Upper lobe of left lung (tissue), 6 donors: ENCODE measurements around the gene TBC1D17. TPM values are rescaled to one million over a fixed set of nuclear protein-coding genes. Genes with fewer than 3 reads are reported as not detected.

ENCODE experiments used
- small RNA-seq, 4 donors: library from RNA; depleted of rRNA; stranded (forward); fragments of <200 nt; gene quantifications; one replicate each; pipeline ENCODE3, GENCODE V24; 2016
- total RNA-seq, 6 donors: library from RNA; depleted of rRNA in 4 of 6; stranded (reverse); fragments of >200 nt in 4 of 6; gene quantifications; one replicate each; pipeline versions ENCODE4 v1.1.0 to v1.2.1, GENCODE V29; 2016 to 2021
- donor health status: DM: no; HTN: no; CAD: no; lungs with moderate emphysema.
- donor health status: DM: no; HTN: yes; CAD: no; lungs with severe emphysema.

TBC1D17 gene
- total RNA-seq, 6 donors from 2014 or later = 22.9 to 140 (median 61.2) TPM

Small RNA genes lying within 50 kb of the gene (small RNA-seq; reads per million reads assigned to genes)
- gene MIR4749 = 0 reads per million in 4 donors

Other genes with a start within 250 kb of the TBC1D17 start
- gene RRAS, start 237.6 kb upstream of the TBC1D17 start, total RNA-seq = 100 to 1,000 TPM in 3 of 6 donors, 10 to 100 TPM in 3; 81.7 to 160 (median 107) TPM
- gene SCAF1, start 235.5 kb upstream of the TBC1D17 start, total RNA-seq = 10 to 100 TPM; 28.6 to 98.5 (median 71.0) TPM
- 100 to 1,000 TPM in 3 of 6 donors, 10 to 100 TPM in 3; 50.5 to 210 (median 99.1) TPM for gene IRF3, start 211.8 kb upstream of the TBC1D17 start, total RNA-seq
- gene BCL2L12, start 211.8 kb upstream of the TBC1D17 start, total RNA-seq = 10 to 100 TPM in 3 of 6 donors, 1 to 10 TPM in 3; 4.2 to 21.3 (median 14.1) TPM
- gene PRMT1, start 200.4 kb upstream of the TBC1D17 start, total RNA-seq = 100 to 1,000 TPM in 2 of 6 donors, 10 to 100 TPM in 4; 65.6 to 155 (median 82.0) TPM
- gene ADM5, start 188.1 kb upstream of the TBC1D17 start, total RNA-seq = 1 to 10 TPM in 4 of 6 donors, under 1 TPM in 1, not detected in 1; 0.55 to 3.0 (median 1.5) TPM
- 10 to 100 TPM in 1 of 6 donors, 1 to 10 TPM in 2, under 1 TPM in 1, not detected in 2; 0.46 to 17.2 (median 4.6) TPM for gene CPT1C, start 186.6 kb upstream of the TBC1D17 start, total RNA-seq
- gene TSKS, start 114.4 kb upstream of the TBC1D17 start, total RNA-seq = under 1 TPM in 3 of 6 donors, not detected in 3; 0.15 to 0.91 (median 0.37) TPM
- gene AP2A1, start 110.7 kb upstream of the TBC1D17 start, total RNA-seq = 100 to 1,000 TPM in 1 of 6 donors, 10 to 100 TPM in 5; 46.0 to 113 (median 77.6) TPM
- gene FUZ, start 64.4 kb upstream of the TBC1D17 start, total RNA-seq = 10 to 100 TPM; 17.3 to 43.0 (median 22.3) TPM
- gene MED25, start 59.4 kb upstream of the TBC1D17 start, total RNA-seq = 100 to 1,000 TPM in 1 of 6 donors, 10 to 100 TPM in 5; 41.7 to 110 (median 61.2) TPM
- 100 to 1,000 TPM in 3 of 6 donors, 10 to 100 TPM in 3; 60.2 to 136 (median 106) TPM for gene PTOV1, start 26.5 kb upstream of the TBC1D17 start, total RNA-seq
- 100 to 1,000 TPM in 2 of 6 donors, 10 to 100 TPM in 4; 47.6 to 321 (median 88.6) TPM for gene PNKP, start 10.1 kb upstream of the TBC1D17 start, total RNA-seq
- 10 to 100 TPM; 11.8 to 35.5 (median 25.7) TPM for gene AKT1S1, start 347 bp upstream of the TBC1D17 start, total RNA-seq
- gene IL4I1, start 19.2 kb downstream of the TBC1D17 start, total RNA-seq = 1 to 10 TPM in 5 of 6 donors, under 1 TPM in 1; 0.44 to 7.3 (median 2.1) TPM
- 10 to 100 TPM; 10.0 to 25.8 (median 15.3) TPM for gene ATF5, start 51.5 kb downstream of the TBC1D17 start, total RNA-seq
- 10 to 100 TPM; 34.7 to 44.4 (median 40.1) TPM for gene NUP62, start 51.8 kb downstream of the TBC1D17 start, total RNA-seq
- gene SIGLEC11, start 83.5 kb downstream of the TBC1D17 start, total RNA-seq = 1 to 10 TPM; 2.0 to 7.3 (median 4.4) TPM
- 10 to 100 TPM; 28.6 to 82.8 (median 38.4) TPM for gene VRK3, start 147.7 kb downstream of the TBC1D17 start, total RNA-seq
- gene ZNF473, start 148.3 kb downstream of the TBC1D17 start, total RNA-seq = 10 to 100 TPM in 1 of 6 donors, 1 to 10 TPM in 5; 3.8 to 12.5 (median 6.3) TPM